GM18505 (cell line): ENCODE data around the gene PHIP.

ENCODE experiments used
- ATAC-seq: cut with Tn5 transposase; IDR thresholded peaks from one replicate; pipeline ENCODE4 v1.9.1; 2021; ENCODE audit not compliant: unreplicated experiment
- POLR2A ChIP-seq: IDR thresholded peaks from 4 replicates; pipeline ENCODE4 v1.6.1; 2011; ENCODE audit warnings: borderline replicate concordance; ENCODE audit not compliant: insufficient read depth, insufficient read length; ENCODE audit errors: extremely low read depth

The PHIP gene

DNA sequence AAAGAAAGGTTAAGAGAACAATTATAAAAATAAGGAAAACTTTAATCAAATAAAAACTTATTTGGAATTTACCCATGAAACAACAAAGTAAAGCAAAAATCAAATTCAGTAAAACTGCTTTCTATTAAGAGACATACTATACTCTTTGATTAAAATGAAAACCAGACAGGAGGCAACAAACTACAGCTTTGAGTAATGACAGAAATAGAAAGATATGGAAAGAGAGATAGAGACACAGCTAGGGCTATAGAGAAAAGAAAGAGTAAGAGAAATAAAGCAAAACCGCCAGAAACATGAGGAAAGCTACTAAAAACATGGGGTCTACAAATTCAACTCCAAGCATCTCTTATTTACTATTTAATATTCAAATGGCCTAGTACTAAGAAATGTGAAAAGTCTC, 67.6 kb downstream of the PHIP start:
- ATAC-seq: no peak
- TF ChIP-seq POLR2A: no peak

DNA sequence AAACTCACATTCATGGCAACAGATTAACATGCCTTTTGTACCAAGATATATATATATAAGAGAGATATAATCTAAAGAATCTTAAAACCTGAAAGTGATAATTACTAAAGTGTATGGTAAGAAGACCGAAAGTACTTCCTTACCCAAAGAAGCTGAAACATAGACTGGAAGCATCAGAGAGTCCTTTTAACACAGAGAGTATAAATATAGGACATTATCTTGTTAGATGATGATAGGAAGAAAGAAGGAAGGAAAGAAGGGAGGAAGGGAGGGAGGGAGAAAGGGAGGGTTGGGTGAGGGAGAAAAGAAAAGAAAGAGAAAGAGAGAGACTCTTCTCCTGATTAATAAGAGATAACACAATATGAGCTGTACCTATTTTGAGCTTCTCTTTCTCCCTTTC, 68.2 kb downstream of the PHIP start:
- TF ChIP-seq POLR2A: no peak

DNA sequence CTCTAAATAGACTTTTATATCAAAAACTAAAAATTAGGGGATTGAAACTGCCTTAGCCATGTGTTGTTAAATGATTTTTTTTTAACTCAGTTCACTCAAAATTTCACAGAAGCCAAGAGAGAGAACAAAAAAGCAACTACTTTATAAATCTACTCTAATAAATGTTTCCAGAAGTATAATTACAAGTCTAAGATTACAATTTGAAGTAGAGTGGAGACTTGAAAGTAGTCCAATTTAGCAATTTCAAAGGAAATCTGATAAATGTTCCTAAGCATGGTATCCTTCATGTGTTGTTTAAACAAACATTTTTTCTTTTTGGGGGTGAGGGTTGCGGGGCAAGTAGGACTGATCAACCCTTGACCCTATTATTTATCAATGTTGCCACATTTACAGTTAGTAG, 72.6 kb downstream of the PHIP start:
- TF ChIP-seq POLR2A: no peak
- no peak for ATAC-seq

More for the DNA sequence above, 68.2 kb downstream of the PHIP start:
- ATAC-seq: no peak

DNA sequence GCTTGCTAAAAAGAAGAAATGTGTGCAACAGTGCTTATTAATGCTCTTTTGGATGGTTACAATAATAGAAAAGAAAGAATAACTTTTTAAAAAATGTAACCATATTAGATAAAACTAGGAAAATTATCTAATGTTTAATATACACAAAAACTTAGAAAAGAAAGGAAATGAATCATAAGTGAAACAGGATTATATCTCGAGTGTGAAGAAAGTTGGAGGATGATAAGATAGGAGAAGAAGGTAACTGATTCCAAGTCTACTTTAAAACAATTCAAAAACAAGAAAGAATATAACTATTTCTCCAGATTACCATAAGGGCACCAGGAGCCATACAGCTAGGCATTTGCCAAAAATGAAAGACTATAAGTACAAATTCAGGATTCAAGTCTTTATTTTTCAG, 73.0 kb downstream of the PHIP start:
- no peak for ATAC-seq
- no peak for TF ChIP-seq POLR2A

DNA sequence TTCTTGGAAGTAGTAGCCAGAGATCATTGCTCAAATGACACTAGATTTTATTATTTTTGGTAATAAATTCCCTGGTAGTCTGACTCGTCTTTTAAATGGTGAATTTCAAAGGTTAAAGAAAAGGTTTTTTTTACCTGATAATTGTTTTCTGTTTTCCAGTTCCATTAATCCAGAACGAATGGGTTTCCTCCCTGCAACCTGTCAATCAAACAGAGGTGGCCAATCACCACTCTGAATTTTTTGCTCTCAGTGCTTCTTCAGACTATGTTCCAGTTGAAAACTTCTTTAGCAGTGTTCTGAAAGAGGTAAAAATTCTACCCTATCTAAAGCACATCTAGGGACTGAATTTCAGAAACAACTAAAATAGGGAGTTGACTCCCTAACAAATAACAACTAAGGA, 73.8 kb downstream of the PHIP start:
- ATAC-seq: no peak
- TF ChIP-seq POLR2A: no peak

DNA sequence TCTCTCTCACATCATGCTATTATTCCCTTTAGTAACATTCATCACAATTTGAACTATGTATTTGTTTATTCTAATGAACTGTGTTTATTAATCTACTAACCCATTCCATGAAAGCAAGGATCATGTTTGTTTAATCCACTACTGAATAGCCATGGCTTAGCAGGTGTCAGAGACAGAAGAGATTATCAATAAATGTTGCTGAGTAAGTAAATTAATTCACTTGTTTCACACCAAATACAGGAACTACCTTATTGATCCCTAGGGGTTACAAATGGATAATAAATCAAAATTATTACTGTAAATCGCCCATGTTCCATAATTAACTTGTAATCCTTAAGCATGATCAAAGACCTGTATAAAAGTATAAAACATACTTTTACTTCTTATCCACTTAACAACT, 76.6 kb downstream of the PHIP start:
- TF ChIP-seq POLR2A: no peak
- ATAC-seq: no peak

DNA sequence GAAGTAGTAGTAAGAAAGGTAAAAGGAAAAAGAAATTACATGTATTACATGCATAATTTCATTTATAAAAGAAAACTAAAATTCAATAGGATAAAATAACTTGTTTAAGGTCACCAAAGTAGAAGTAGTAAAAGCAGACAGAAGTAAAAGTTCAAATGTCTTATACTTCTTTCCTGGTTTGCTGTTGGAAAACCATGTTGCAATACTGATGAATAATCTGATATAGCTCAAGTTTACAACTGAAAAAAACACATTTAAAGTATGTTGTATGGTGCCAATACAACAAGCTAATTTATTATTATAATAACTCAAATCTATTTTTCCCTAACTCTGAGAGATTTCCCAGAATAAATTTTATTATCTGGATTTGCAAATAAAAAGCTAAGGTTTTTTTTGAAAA, 78.3 kb downstream of the PHIP start:
- no peak for TF ChIP-seq POLR2A

DNA sequence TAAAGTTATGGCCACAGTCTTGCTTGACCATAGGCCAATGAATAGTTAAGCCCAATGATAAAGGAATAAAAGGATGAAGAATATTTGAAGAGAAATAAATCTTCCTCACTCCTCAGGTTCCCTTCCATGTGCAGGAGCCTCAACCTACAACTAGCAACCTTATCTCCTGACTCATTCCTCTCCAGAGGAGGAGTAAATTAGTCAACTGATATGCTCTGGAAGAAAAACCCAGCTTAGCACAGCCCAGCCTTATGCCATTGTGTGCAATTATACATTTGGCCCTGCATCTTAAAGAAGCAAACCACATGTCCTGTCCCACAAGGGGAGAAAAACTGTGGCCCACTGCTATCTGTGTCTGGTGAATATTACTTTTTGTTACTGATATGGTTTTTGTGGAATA, 82.1 kb downstream of the PHIP start:
- no peak for ATAC-seq
- no peak for TF ChIP-seq POLR2A

More for the DNA sequence above, 78.3 kb downstream of the PHIP start:
- ATAC-seq: no peak

DNA sequence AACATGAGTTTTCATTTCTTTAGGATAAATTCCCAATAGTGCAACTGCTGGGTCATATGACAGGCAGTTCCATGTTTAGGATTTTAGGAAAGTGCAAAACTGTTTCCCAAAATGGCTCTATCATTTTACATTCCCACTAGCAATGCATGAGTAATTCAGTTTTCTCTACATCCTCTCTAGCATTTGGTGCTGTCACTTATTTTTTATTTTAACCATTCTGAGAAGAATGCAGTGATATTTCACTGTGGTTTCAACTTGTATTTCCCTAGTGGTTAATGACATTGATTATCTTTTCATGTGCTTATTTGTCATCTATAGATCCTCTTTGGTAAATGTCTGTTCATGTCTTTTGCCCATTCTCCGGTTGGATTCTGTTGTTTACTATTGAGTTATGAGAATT, 82.7 kb downstream of the PHIP start:
- no peak for TF ChIP-seq POLR2A

DNA sequence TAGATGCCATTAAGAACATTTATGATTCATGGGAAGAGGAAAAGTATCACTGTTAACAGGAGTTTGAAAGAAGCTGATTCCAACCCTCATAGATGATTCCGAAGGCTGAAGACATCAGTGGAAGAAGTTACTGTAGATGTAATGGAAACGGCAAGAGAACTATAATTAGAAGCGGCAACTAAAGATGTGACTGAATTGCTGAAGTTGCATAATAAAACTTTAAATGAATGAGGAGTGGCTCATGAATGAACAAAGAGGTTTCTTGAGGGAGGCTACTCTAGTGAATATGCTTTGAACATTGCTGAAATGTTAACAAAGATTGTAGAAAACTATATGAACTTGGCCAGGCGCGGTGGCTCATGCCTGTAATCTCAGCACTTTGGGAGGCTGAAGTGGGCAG, 84.1 kb downstream of the PHIP start:
- ATAC-seq: no peak
- no peak for TF ChIP-seq POLR2A

More for the DNA sequence above, 82.7 kb downstream of the PHIP start:
- no peak for ATAC-seq

DNA sequence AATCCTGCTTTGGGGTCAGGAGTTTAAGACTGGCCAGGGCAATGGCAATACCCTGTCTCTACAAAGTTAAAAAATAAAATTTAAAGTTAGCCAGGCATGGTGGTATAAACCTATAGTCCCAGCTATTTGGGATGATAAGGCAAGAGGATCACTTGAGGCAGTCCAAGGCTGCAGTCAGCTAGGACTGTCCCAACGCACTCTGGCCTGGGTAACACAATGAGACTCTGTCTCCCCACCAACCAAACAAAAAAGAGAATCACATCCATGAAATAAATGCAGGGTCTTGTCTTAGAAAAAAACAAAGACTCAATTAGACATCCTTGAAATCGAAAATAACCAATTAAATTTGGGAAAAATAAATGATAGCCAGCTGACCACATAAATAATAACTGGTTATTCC, 88.9 kb downstream of the PHIP start:
- TF ChIP-seq POLR2A: no peak
- no peak for ATAC-seq

DNA sequence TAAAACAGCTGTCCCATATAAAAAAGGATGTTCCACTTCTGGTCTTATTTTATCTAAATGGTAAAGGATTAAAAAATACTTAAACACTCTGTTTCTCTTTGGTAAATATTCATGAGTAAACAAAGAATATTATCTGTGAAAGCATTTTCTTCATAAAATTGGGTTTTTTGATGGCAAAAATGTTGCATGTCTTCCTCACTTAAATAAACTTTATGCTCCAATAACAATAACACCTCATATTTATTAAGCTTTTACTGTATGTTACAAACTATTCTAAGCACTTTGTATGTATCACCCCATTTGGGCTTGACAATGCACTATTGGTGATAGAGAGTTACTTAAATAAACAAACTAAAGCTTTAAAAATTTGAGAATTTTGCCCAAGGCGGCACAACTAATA, 91.9 kb downstream of the PHIP start:
- TF ChIP-seq POLR2A: no peak
- no peak for ATAC-seq

DNA sequence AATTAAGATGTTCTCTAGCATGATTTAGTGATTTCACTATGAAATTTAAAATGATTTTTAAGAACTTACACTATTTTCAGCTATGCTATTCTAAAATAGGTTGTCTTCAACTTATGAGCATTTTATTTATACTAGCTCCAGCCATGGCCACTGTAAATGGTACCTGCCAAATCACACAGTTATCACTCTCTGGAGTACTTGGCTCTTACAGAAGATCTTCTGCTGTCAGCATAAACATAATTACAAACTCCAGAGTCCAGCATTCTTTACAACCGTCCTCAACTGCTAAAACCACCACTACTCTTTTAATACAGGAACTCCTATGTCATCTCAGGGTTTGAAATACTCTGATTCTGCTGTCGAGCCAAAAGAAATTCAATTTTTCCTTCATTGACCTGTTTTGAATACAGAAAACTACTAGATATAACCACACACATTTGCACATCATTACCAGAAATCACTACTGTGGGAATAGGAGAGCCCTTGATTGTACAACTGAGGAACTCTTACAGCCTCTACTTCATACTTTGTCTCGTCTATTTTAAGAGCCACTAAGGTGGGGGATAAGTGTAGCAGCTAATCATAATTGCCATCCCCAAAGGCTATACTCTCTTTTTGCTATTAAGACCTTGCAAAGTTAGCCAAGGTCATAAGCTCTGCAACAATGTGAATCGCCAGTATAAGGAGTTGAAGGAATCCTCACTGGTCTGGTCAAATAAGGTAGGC, 93.7 kb downstream of the PHIP start:
- no peak for ATAC-seq
- no peak for TF ChIP-seq POLR2A

DNA sequence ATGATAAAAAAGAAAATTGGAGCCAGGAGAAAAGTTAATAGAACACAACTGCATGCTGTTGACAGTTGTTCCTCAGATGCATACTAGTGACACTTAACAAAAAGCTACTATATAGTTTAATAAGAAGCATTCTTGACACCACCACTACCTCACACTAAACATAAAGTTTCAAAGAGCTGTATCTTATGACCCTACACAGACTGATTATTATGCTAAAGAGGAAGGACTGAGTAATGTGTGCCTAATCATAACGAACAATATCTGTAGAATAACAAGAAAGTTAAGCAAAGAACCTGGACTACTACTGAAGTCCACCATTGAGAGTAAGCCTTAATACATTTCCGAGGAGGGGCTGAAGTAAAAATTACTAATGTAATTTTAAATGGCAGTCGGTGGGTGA, 110.9 kb downstream of the PHIP start:
- ATAC-seq: no peak
- TF ChIP-seq POLR2A: no peak

DNA sequence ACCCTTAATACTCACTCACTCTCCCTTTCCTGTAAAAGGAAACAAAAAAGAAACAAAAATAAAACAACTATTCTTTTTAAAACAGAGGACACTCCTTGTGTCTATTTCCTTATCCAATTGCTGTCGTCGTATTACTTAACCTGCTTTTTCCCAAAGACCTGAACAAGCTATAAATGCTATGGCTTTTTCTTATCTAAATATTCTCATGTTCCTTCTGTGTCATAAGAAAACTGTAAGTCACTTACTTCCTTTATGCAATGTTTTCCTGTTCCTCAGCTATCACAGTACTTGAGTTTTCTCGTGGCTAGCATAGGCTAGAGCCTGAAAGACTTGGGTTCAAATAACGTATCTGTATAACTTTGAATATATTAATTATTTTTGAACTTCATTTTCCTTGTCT, 111.5 kb downstream of the PHIP start:
- no peak for ATAC-seq

More for the DNA sequence above, 111.5 kb downstream of the PHIP start:
- no peak for TF ChIP-seq POLR2A
